GM23338 (cell line): Measurements from ENCODE around the gene SYT12. TPM values are rescaled to one million over a fixed set of nuclear protein-coding genes. Genes with fewer than 3 reads are reported as not detected.

Experiments used
- ATAC-seq: fragments of 200-7000 bp; cut with Tn5 transposase; 3 replicates; pipeline ENCODE4 v1.9.1; 2020
- DNase-seq: peaks from one replicate; pipeline ENCODE4 v3.0.0-alpha.2; 2015; ENCODE audit warnings: low spot score
- H2AFZ ChIP-seq: fragments of 200-600 bp; sonication (generic); 2 replicates; pipeline ENCODE4 v1.8.0; 2016; ENCODE audit warnings: antibody characterized with exemption, mild to moderate bottlenecking, moderate library complexity
- H3F3A ChIP-seq: fragments of 200-600 bp; sonication (generic); replicated peaks from 2 replicates; pipeline ENCODE4 v1.8.0; 2017; ENCODE audit warnings: antibody characterized with exemption, mixed run types, low read depth
- H3K27ac ChIP-seq: fragments of 200-600 bp; sonication (generic); 2 replicates; pipeline ENCODE4 v1.6.1; 2016; ENCODE audit warnings: low read depth
- H3K27me3 ChIP-seq: fragments of 200-600 bp; sonication (generic); 2 replicates; pipeline ENCODE4 v1.8.0; 2016; ENCODE audit warnings: mild to moderate bottlenecking, mixed run types, moderate library complexity; ENCODE audit not compliant: insufficient read depth
- H3K36me3 ChIP-seq: fragments of 200-600 bp; sonication (generic); 2 replicates; pipeline ENCODE4 v1.8.0; 2016; ENCODE audit warnings: mild to moderate bottlenecking; ENCODE audit not compliant: insufficient read depth
- H3K4me1 ChIP-seq: fragments of 200-600 bp; sonication (generic); 2 replicates; pipeline ENCODE4 v1.8.0; 2016; ENCODE audit warnings: mild to moderate bottlenecking, moderate library complexity; ENCODE audit not compliant: insufficient read depth
- H3K4me2 ChIP-seq: fragments of 200-600 bp; sonication (generic); 2 replicates; pipeline ENCODE4 v1.7.1; 2017; ENCODE audit warnings: mixed run types
- H3K4me3 ChIP-seq: fragments of 200-600 bp; sonication (generic); 2 replicates; pipeline ENCODE4 v1.6.1; 2016; ENCODE audit warnings: mixed run types
- H3K79me2 ChIP-seq: fragments of 200-600 bp; sonication (generic); replicated peaks from 2 replicates; pipeline ENCODE4 v1.8.0; 2017; ENCODE audit warnings: mild to moderate bottlenecking; ENCODE audit not compliant: insufficient read depth
- H3K9me2 ChIP-seq: fragments of 200-600 bp; sonication (generic); 2 replicates; pipeline ENCODE4 v1.8.0; 2017; ENCODE audit not compliant: insufficient read depth
- H4K20me1 ChIP-seq: fragments of 200-600 bp; sonication (generic); replicated peaks from 2 replicates; pipeline ENCODE4 v1.8.0; 2017; ENCODE audit warnings: mild to moderate bottlenecking; ENCODE audit not compliant: insufficient read depth
- H3K27ac Mint-ChIP-seq: 2 replicates; pipeline ENCODE4 v1.8.0; 2020; ENCODE audit warnings: inconsistent platforms, mild to moderate bottlenecking, moderate library complexity, mixed read lengths
- H3K27me3 Mint-ChIP-seq: 3 replicates; pipeline ENCODE4 v1.8.0; 2022; ENCODE audit warnings: low read depth, mild to moderate bottlenecking, moderate library complexity, mixed read lengths, inconsistent platforms; ENCODE audit not compliant: insufficient read depth, poor library complexity
- H3K36me3 Mint-ChIP-seq: 3 replicates; pipeline ENCODE4 v1.8.0; 2021; ENCODE audit warnings: low read depth, mild to moderate bottlenecking, inconsistent platforms, moderate library complexity, mixed read lengths
- H3K4me1 Mint-ChIP-seq: 3 replicates; pipeline ENCODE4 v1.8.0; 2020; ENCODE audit warnings: mild to moderate bottlenecking, inconsistent platforms, mixed read lengths
- H3K4me3 Mint-ChIP-seq: 3 replicates; pipeline ENCODE4 v1.8.0; 2021; ENCODE audit warnings: moderate library complexity, mild to moderate bottlenecking, inconsistent platforms, mixed read lengths
- H3K9me3 Mint-ChIP-seq: 3 replicates; pipeline ENCODE4 v1.8.0; 2020; ENCODE audit warnings: moderate library complexity, mild to moderate bottlenecking, inconsistent platforms, mixed read lengths
- CREB1 ChIP-seq: fragments of 250-450 bp; sonication (Bioruptor Pico); IDR thresholded peaks from 2 replicates; pipeline ENCODE4 v1.5.0; 2020; ENCODE audit warnings: low read depth, mild to moderate bottlenecking, moderate library complexity
- ETS1 ChIP-seq: IDR thresholded peaks from 2 replicates; pipeline ENCODE4 v1.6.1; 2016; ENCODE audit warnings: antibody characterized with exemption
- EZH2 ChIP-seq: fragments of 200-600 bp; sonication (generic); IDR thresholded peaks from one replicate; pipeline ENCODE4 v1.8.0; 2017; ENCODE audit warnings: antibody characterized with exemption, mild to moderate bottlenecking, low read depth; ENCODE audit not compliant: unreplicated experiment
- EZH2phosphoT487 ChIP-seq: fragments of 200-600 bp; sonication (generic); IDR thresholded peaks from one replicate; pipeline ENCODE4 v1.8.1; 2018; ENCODE audit warnings: antibody characterized with exemption; ENCODE audit not compliant: unreplicated experiment
- POLR2AphosphoS5 ChIP-seq: IDR thresholded peaks from 2 replicates; pipeline ENCODE4 v1.6.1; 2016; ENCODE audit warnings: antibody characterized with exemption, low read depth
- ZNF114 ChIP-seq: fragments of 250-450 bp; sonication (Bioruptor Pico); IDR thresholded peaks from 2 replicates; pipeline ENCODE4 v1.5.0; 2020; ENCODE audit warnings: mild to moderate bottlenecking, moderate library complexity
- ZNF462 ChIP-seq: fragments of 250-450 bp; sonication (Bioruptor Pico); IDR thresholded peaks from 2 replicates; pipeline ENCODE4 v1.5.0; 2020; ENCODE audit warnings: mild to moderate bottlenecking, moderate library complexity
- polyA plus RNA-seq: library from polyadenylated mRNA; unstranded; fragments of >200 nt; fragmentation: Nextera tagmentation; extraction: Ambion mirVana; gene quantifications from 2 replicates; pipeline ENCODE4 v1.2.1, GENCODE V29; 2016
- total RNA-seq: library from RNA; depleted of rRNA; stranded (reverse); fragments of >200 nt; shearing (Covaris generic); gene quantifications from 2 replicates; pipeline ENCODE4 v1.2.3, GENCODE V29; 2014

SYT12 gene
- total and polyA plus RNA-seq, 2 experiments from 2014 or later, result 0.92 to 2.5 TPM

- no peak overlapping the region for H3K4me3 ChIP-seq
- TF ChIP-seq EZH2phosphoT487 (no peak), ETS1 (no peak), EZH2 (no peak), ZNF462 (no peak), POLR2AphosphoS5 (no peak), CREB1 (no peak)
- H3K27me3 Mint-ChIP-seq, result peaks cover 3% of the 10 kb centered on the region
- H3K9me2 ChIP-seq, result no peaks in the 10 kb centered on the region
- H3K36me3 ChIP-seq, result no peaks in the 10 kb centered on the region
- no peak overlapping the region for H3K27ac ChIP-seq
- peaks cover 5% of the 10 kb centered on the region; the same call in 2 of the 3 replicates for H3K4me1 Mint-ChIP-seq
- H3K4me3 Mint-ChIP-seq, result no peak overlapping the region
- no peaks in the 10 kb centered on the region for H3K27me3 ChIP-seq
- H3K36me3 Mint-ChIP-seq, result no peaks in the 10 kb centered on the region
- ATAC-seq, result no peak
- H4K20me1 ChIP-seq, result no peaks in the 10 kb centered on the region
- no peaks in the 10 kb centered on the region; the same call in 2 of the 3 replicates for H3K9me3 Mint-ChIP-seq
- no peaks in the 10 kb centered on the region for H3F3A ChIP-seq
- H3K4me2 ChIP-seq, result no peak overlapping the region
- H2AFZ ChIP-seq, result no peak overlapping the region
- H3K27ac Mint-ChIP-seq, result no peak overlapping the region
- H3K79me2 ChIP-seq, result no peaks in the 10 kb centered on the region
- no peaks in the 10 kb centered on the region for H3K4me1 ChIP-seq
- no peak for DNase-seq
Observed at GRCh38 chr11:67090717-67091116, 67.8 kb downstream of the SYT12 start.

- no peaks in the 10 kb centered on the region for H3K9me2 ChIP-seq
- H3K27ac Mint-ChIP-seq, result no peak overlapping the region
- no peak for TF ChIP-seq ZNF114 (CRISPR knock-in tag)
- no peak for TF ChIP-seq ZNF462
Observed at GRCh38 chr11:67095214-67095507, 72.2 kb downstream of the SYT12 start.

More at GRCh38 chr11:67095214-67095507, 72.2 kb downstream of the SYT12 start:
- Histone ChIP-seq H3K4me1 (no peaks in the 10 kb centered on the region), H3F3A (no peaks in the 10 kb centered on the region), H3K79me2 (no peaks in the 10 kb centered on the region), H3K27ac (no peak overlapping the region), H3K4me3 (no peak overlapping the region), H2AFZ (peak overlapping the region; percentile 52; the same call in 1 of the 2 replicates), H3K27me3 (no peaks in the 10 kb centered on the region), H3K4me2 (no peak overlapping the region), H4K20me1 (no peaks in the 10 kb centered on the region), H3K36me3 (no peaks in the 10 kb centered on the region)
- no peaks in the 10 kb centered on the region for H3K36me3 Mint-ChIP-seq
- H3K27me3 Mint-ChIP-seq, result peaks cover 7% of the 10 kb centered on the region
- H3K4me3 Mint-ChIP-seq, result no peak overlapping the region
- H3K9me3 Mint-ChIP-seq, result no peaks in the 10 kb centered on the region; the same call in 2 of the 3 replicates
- H3K4me1 Mint-ChIP-seq, result peaks cover 16% of the 10 kb centered on the region
- no peak for ATAC-seq
- no peak for DNase-seq
